Activated T-helper 1 cell treated with anti-CD3 and anti-CD28 coated beads, Interleukin-2, amount 50 U/mL, for 16 hours (primary cell): Measurements from ENCODE around the gene KCNK7.
"Not testable (repeated sequence)": the region's sequence is repeated elsewhere in the genome, so short reads cannot be mapped to it uniquely, and the experiment has no call there.

ENCODE experiments used
- DNase-seq, 2 donors: peaks; one replicate each; pipeline ENCODE4 v3.0.0-alpha.2; 2020; ENCODE audit warnings: low read depth in 1 of 2, low spot score in 1 of 2

Gene KCNK7

GRCh38 chr11:65574811-65575567 lies 20.6 kb downstream of the KCNK7 start:
- no peak for DNase-seq

GRCh38 chr11:65574109-65574810 lies 21.3 kb downstream of the KCNK7 start:
- peak; percentile 48 to 80 for DNase-seq

- no peak for DNase-seq
Observed at GRCh38 chr11:65573391-65574079, 22.1 kb downstream of the KCNK7 start.

- peak; percentile 77 to 81 for DNase-seq
Observed at GRCh38 chr11:65572356-65573051, 23.1 kb downstream of the KCNK7 start, which contains the start of gene FAM89B. FAM89B (plus strand) TSS chr11:65572538; CDS start chr11:65572670, 132 bp downstream.

GRCh38 chr11:65571940-65572339 lies 23.7 kb downstream of the KCNK7 start:
- DNase-seq: no peak

GRCh38 chr11:65571420-65571819 lies 24.2 kb downstream of the KCNK7 start:
- no peak for DNase-seq

- DNase-seq: peak; percentile 94 to 97
Observed at GRCh38 chr11:65569973-65570918, 25.4 kb downstream of the KCNK7 start, which contains the start of gene ZNRD2. ZNRD2 (plus strand) TSS chr11:65570477; CDS start chr11:65570492, 15 bp downstream.

GRCh38 chr11:65569164-65569972 lies 26.2 kb downstream of the KCNK7 start:
- DNase-seq: no peak

GRCh38 chr11:65565624-65566453 lies 29.8 kb downstream of the KCNK7 start:
- DNase-seq: no peak

GRCh38 chr11:65564879-65565559 lies 30.6 kb downstream of the KCNK7 start:
- not testable (repeated sequence) for DNase-seq

GRCh38 chr11:65563601-65564000 lies 32.0 kb downstream of the KCNK7 start:
- no peak for DNase-seq

- DNase-seq: no peak
Observed at GRCh38 chr11:65562788-65563187, 32.8 kb downstream of the KCNK7 start.

- no peak for DNase-seq
Observed at GRCh38 chr11:65562020-65562419, 33.6 kb downstream of the KCNK7 start.

- no peak for DNase-seq
Observed at GRCh38 chr11:65560555-65561418, 34.8 kb downstream of the KCNK7 start.

- no peak for DNase-seq
Observed at GRCh38 chr11:65559951-65560537, 35.6 kb downstream of the KCNK7 start.

- DNase-seq: no peak
Observed at GRCh38 chr11:65559535-65559934, 36.1 kb downstream of the KCNK7 start.
